ENCODE data around the gene TNIK. TPM values are rescaled to one million over a fixed set of nuclear protein-coding genes. Genes with fewer than 3 reads are reported as not detected.
A peak's percentile ranks its signal among the peaks of the same experiment; 100 is the strongest.

Gene TNIK
- total and polyA plus RNA-seq, 10 of the 15 experiments (the other 5 are each of a cell fraction or from before 2014, with no cell fraction given), result 13.9 to 74.3 (median 48.2) TPM

GRCh38 chr3:171189394-171190080 is 270.7 kb downstream of the TNIK start (continued):
- TF ChIP-seq JUNB (IDR thresholded peaks at IDR 0.05), result peak; percentile 85
- no peak for TF ChIP-seq KLF5 (IDR thresholded peaks at IDR 0.05; ENCODE audit: partially characterized antibody)
- TF ChIP-seq NKRF (conservative IDR thresholded peaks at IDR 0.05), result no peak
- TF ChIP-seq PBX3 (IDR thresholded peaks at IDR 0.05; ENCODE audit: insufficient replicate concordance, low read depth, low read length), result no peak
- TF ChIP-seq ZNF687 (IDR thresholded peaks at IDR 0.05), result no peak
- no peak for TF ChIP-seq SUZ12 (IDR thresholded peaks at IDR 0.05; ENCODE audit: unreplicated experiment)
- TF ChIP-seq SKIL (IDR thresholded peaks at IDR 0.05; ENCODE audit: low read depth, poor library complexity, severe bottlenecking), result no peak
- TF ChIP-seq FOXK2 (IDR thresholded peaks at IDR 0.05), result no peak
- TF ChIP-seq POLR2A (IDR thresholded peaks at IDR 0.05; ENCODE audit: low read depth, low read length), result no peak
- TF ChIP-seq CUX1 (IDR thresholded peaks at IDR 0.05; ENCODE audit: insufficient replicate concordance, low read depth, low read length), result no peak

Measured in GM12878 (cell line).